PC-9 (cell line): ENCODE results near the gene VAC14. TPM values are rescaled to one million over a fixed set of nuclear protein-coding genes. Genes with fewer than 3 reads are reported as not detected.

Experiments
- BruUV-seq: library from RNA; stranded (reverse); fragments of 400-500 nt; replicated peaks from 2 replicates; lab custom pipeline; 2021; lab: Mats Ljungman, UMichigan
- CTCF ChIA-PET: fragments of 300-600 bp; sonication (Branson Sonifier 250); formaldehyde crosslinking; loops from one replicate; lab custom pipeline; 2022; ENCODE audit warnings: antibody characterized with exemption; lab: Charles Lee
- POLR2A ChIA-PET: fragments of 300-600 bp; sonication (Branson Sonifier 250); formaldehyde crosslinking; loops from one replicate; lab custom pipeline; 2022; ENCODE audit warnings: antibody characterized with exemption; ENCODE audit not compliant: unreplicated experiment; lab: Charles Lee
- DNase-seq, 2 experiments: peaks; one replicate each; pipeline versions ENCODE4 v3.0.0 to v3.0.0-alpha.2; 2015 to 2022; ENCODE audit warnings: mixed read lengths in 1 of 2
- H2AFZ ChIP-seq: fragments of 200-600 bp; sonication (generic); 2 replicates; pipeline ENCODE4 v1.8.1; 2017; ENCODE audit warnings: antibody characterized with exemption
- H3F3A ChIP-seq: fragments of 200-600 bp; sonication (generic); 2 replicates; pipeline ENCODE4 v1.8.1; 2017; ENCODE audit warnings: antibody characterized with exemption, mild to moderate bottlenecking, low read depth; ENCODE audit not compliant: insufficient read depth
- H3K27ac ChIP-seq: fragments of 200-600 bp; sonication (generic); 2 replicates; pipeline ENCODE4 v1.6.1; 2016; ENCODE audit warnings: mixed run types
- H3K27me3 ChIP-seq: fragments of 200-600 bp; sonication (generic); 2 replicates; pipeline ENCODE4 v1.6.1; 2016; ENCODE audit warnings: low read depth, mixed run types; ENCODE audit not compliant: insufficient read depth
- H3K36me3 ChIP-seq: fragments of 200-600 bp; sonication (generic); 2 replicates; pipeline ENCODE4 v1.6.1; 2016; ENCODE audit warnings: low read depth, mixed run types
- H3K4me1 ChIP-seq: fragments of 200-600 bp; sonication (generic); replicated peaks from 2 replicates; pipeline ENCODE4 v1.6.1; 2016; ENCODE audit warnings: mixed run types; ENCODE audit not compliant: insufficient read depth
- H3K4me2 ChIP-seq: fragments of 200-600 bp; sonication (generic); 2 replicates; pipeline ENCODE4 v1.6.1; 2017; ENCODE audit warnings: mixed run types
- H3K4me3 ChIP-seq: fragments of 200-600 bp; sonication (generic); 2 replicates; pipeline ENCODE4 v1.6.1; 2016; ENCODE audit warnings: mixed run types
- H3K79me2 ChIP-seq: fragments of 200-600 bp; sonication (generic); 2 replicates; pipeline ENCODE4 v1.6.1; 2017; ENCODE audit warnings: low read depth, mixed run types
- H3K9me2 ChIP-seq: fragments of 200-600 bp; sonication (generic); 2 replicates; pipeline ENCODE4 v1.8.1; 2017; ENCODE audit warnings: mild to moderate bottlenecking; ENCODE audit not compliant: insufficient read depth
- H3K9me3 ChIP-seq: fragments of 200-600 bp; sonication (generic); 2 replicates; pipeline ENCODE4 v1.8.1; 2016; ENCODE audit warnings: low read depth; ENCODE audit not compliant: insufficient read depth
- H4K20me1 ChIP-seq: fragments of 200-600 bp; sonication (generic); 2 replicates; pipeline ENCODE4 v1.8.1; 2017; ENCODE audit not compliant: insufficient read depth
- EZH2 ChIP-seq: fragments of 200-600 bp; sonication (generic); IDR thresholded peaks from 2 replicates; pipeline ENCODE4 v1.8.0; 2017; ENCODE audit warnings: antibody characterized with exemption, low read depth
- intact Hi-C: fragments of 100-400 bp; cut with micrococcal nuclease; formaldehyde crosslinking; loops from one replicate; pipeline ENCODE4 v1.10.0; 2022; ENCODE audit not compliant: unreplicated experiment
- total RNA-seq: library from RNA; stranded (reverse); gene quantifications from 2 replicates; pipeline ENCODE4 v1.2.3, GENCODE V29; 2021
- TF ChIP-seq, protein P1 (sequence below): fragments of 200-600 bp; sonication (generic); conservative IDR thresholded peaks from 2 replicates; pipeline ENCODE4 v1.6.1; 2017; ENCODE audit warnings: mixed run types, antibody characterized with exemption, mild to moderate bottlenecking, moderate library complexity

The VAC14 gene
- total RNA-seq, 1 experiment from 2014 or later: 46.8 TPM

DNA sequence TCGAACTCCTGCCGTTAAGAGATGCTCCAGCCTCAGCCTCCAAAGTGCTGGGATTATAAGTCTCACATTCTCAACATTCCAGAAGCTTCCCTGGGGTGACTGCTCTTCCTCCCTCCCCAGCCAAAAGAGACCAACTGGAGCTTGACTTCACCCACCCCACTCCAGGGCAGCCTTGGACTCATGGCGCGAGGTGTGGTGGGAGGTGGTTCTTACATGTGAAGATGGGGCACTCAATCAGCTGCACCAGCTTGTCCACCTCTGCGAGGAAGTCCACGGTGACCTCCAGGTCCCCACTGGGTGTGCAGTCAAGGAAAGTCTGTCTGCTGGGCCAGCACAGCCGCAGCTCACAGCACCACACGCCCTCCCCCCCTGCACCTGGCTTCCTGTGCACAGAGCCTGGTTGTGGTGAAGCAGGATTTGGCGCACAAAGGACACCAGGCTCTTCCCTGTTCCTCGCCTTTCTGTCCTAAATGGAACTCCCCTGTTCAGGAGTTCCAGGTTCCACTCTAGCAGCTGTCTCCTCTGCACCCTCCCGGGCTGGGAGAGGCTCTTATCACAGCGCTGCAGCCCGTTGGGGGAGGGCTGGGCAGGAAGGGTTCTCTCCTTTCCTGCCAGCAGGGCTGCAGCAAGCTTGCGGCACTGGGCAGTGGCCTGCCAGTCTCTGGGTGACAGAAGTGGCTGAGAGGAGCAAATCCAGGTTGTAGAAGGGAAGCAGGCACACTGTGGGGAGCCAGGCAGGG is 105.5 kb downstream of the VAC14 start:
- Histone ChIP-seq H3F3A (peaks cover 51% of the 10 kb centered on the region), H3K4me3 (no peak overlapping the region), H2AFZ (no peak overlapping the region), H3K4me2 (peak overlapping the region; percentile 70), H4K20me1 (no peaks in the 10 kb centered on the region), H3K4me1 (peaks cover 63% of the 10 kb centered on the region), H3K27me3 (no peaks in the 10 kb centered on the region), H3K9me3 (no peaks in the 10 kb centered on the region), H3K9me2 (no peaks in the 10 kb centered on the region), H3K27ac (peak overlapping the region; percentile 79), H3K79me2 (no peaks in the 10 kb centered on the region), H3K36me3 (no peaks in the 10 kb centered on the region)
- CTCF ChIA-PET: interaction anchor here (1.3 kb wide), 1 partner anchor 76 kb away, joined by 4 read pairs; no protein-coding TSS in a partner anchor
- no TSS peak for BruUV-seq
- POLR2A ChIA-PET: interaction anchor here (0.6 to 0.8 kb wide), 2 partner anchors 55 to 367 kb away, joined by 6 to 15 read pairs; no protein-coding TSS in a partner anchor
- TF ChIP-seq, protein P1, sequence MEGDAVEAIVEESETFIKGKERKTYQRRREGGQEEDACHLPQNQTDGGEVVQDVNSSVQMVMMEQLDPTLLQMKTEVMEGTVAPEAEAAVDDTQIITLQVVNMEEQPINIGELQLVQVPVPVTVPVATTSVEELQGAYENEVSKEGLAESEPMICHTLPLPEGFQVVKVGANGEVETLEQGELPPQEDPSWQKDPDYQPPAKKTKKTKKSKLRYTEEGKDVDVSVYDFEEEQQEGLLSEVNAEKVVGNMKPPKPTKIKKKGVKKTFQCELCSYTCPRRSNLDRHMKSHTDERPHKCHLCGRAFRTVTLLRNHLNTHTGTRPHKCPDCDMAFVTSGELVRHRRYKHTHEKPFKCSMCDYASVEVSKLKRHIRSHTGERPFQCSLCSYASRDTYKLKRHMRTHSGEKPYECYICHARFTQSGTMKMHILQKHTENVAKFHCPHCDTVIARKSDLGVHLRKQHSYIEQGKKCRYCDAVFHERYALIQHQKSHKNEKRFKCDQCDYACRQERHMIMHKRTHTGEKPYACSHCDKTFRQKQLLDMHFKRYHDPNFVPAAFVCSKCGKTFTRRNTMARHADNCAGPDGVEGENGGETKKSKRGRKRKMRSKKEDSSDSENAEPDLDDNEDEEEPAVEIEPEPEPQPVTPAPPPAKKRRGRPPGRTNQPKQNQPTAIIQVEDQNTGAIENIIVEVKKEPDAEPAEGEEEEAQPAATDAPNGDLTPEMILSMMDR: no peak
- no peak for TF ChIP-seq EZH2
- intact Hi-C loops: loop anchor here (2.0 to 5.0 kb wide), 2 partner anchors 19 to 662 kb away; partner anchors contain the start of gene CALB2
- DNase-seq: peak; percentile 62 to 70

DNA sequence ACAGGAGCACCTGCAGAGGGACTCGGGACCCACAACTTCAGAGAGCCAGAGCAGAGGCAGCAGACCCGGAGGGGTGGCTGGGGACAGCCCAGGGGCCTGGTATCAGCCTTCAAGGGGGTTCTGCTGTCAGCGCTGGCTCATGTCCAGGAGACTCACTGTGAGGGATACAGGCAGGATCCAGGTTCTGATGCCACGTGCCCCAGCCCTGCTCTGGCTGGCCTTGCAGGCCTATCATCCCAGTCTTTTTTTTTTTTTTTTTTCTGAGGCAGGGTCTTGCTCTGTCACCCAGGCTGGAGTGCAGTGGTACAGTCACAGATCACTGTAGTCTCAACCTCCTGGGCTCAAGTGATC is 106.1 kb downstream of the VAC14 start:
- no peaks in the 10 kb centered on the region for H3K36me3 ChIP-seq
- peaks cover 51% of the 10 kb centered on the region for H3F3A ChIP-seq
- no peaks in the 10 kb centered on the region for H4K20me1 ChIP-seq
- H3K4me3 ChIP-seq: no peak overlapping the region
- intact Hi-C loops: loop anchor here (5.0 kb wide), 1 partner anchor 662 kb away; the partner anchor contains the start of gene CALB2
- H3K4me1 ChIP-seq: peaks cover 63% of the 10 kb centered on the region
- H3K79me2 ChIP-seq: no peaks in the 10 kb centered on the region
- no peaks in the 10 kb centered on the region for H3K9me2 ChIP-seq
- DNase-seq: no peak
- H3K9me3 ChIP-seq: no peaks in the 10 kb centered on the region
- no peak for TF ChIP-seq EZH2
- TF ChIP-seq, protein P1: no peak
- POLR2A ChIA-PET: interaction anchor here (0.8 kb wide), 1 partner anchor 56 kb away, joined by 15 read pairs; no protein-coding TSS in a partner anchor
- no peak overlapping the region for H3K27ac ChIP-seq
- CTCF ChIA-PET: interaction anchor here (1.3 kb wide), 1 partner anchor 76 kb away, joined by 4 read pairs; no protein-coding TSS in a partner anchor
- no peak overlapping the region for H2AFZ ChIP-seq
- no peaks in the 10 kb centered on the region for H3K27me3 ChIP-seq
- BruUV-seq: no TSS peak
- peak overlapping the region; percentile 70; the same call in 1 of the 2 replicates for H3K4me2 ChIP-seq

DNA sequence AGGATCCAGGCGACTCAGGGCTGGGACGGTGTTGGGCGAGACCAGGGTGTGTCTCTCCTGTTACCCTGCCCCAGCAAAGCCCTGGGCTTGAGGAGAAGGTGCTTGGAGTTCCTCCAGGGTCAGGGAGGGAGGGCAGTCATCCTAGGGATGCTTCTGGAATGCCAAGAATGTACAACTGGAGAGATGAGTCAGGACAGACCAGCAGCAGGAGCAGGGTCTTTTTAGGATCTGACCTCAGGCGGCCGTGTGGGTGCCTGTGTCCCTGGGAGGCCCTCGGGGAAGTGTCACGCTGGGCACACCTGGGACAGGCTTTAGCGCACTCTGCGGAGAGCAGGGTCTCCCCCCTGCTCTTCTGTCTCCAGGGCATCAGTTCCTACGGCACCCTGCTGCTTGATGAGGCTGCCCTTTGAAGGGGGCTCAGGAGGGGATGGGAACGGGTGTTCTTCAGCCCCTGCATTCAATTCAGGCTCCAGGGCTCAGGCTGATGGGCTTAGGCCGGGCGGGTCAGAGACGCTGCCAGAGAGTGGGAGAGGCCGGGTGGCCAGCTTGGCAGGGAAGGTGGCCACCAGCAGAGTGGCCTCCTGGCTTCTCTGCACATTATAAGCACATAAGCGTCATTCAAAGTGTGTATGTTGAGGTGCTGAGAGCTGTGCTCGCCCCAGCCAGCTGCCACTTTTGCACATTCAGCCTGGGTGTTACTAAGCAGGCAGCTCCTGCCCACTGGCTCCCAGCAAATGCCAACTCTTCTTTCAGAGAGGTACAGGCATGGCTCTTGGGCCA is 106.7 kb downstream of the VAC14 start:
- no peaks in the 10 kb centered on the region for H3K9me3 ChIP-seq
- BruUV-seq: no TSS peak
- intact Hi-C loops: no loop called here
- H3F3A ChIP-seq: peaks cover 51% of the 10 kb centered on the region
- POLR2A ChIA-PET: no interaction called here
- TF ChIP-seq EZH2: no peak
- TF ChIP-seq, protein P1: no peak
- no peaks in the 10 kb centered on the region for H3K36me3 ChIP-seq
- no peaks in the 10 kb centered on the region for H4K20me1 ChIP-seq
- peak overlapping the region; percentile 70 for H3K4me2 ChIP-seq
- no peaks in the 10 kb centered on the region for H3K9me2 ChIP-seq
- H3K4me1 ChIP-seq: peaks cover 63% of the 10 kb centered on the region
- H3K4me3 ChIP-seq: no peak overlapping the region
- peak overlapping the region; percentile 62 for H3K27ac ChIP-seq
- DNase-seq: peak; percentile 83 to 86
- no peaks in the 10 kb centered on the region for H3K27me3 ChIP-seq
- CTCF ChIA-PET: no interaction called here
- H2AFZ ChIP-seq: no peak overlapping the region
- H3K79me2 ChIP-seq: no peaks in the 10 kb centered on the region
